Large intestine (tissue), 12 donors: ENCODE measurements around the gene C6orf62. TPM values are rescaled to one million over a fixed set of nuclear protein-coding genes. Genes with fewer than 3 reads are reported as not detected.
"Not testable (repeated sequence)": the region's sequence is repeated elsewhere in the genome, so short reads cannot be mapped to it uniquely, and the experiment has no call there.

Experiments used
- DNase-seq, 2 donors: peaks; one replicate each; pipeline versions ENCODE4 v3.0.0 to v3.0.0-alpha.2; 2013
- H3K27ac ChIP-seq: one replicate; pipeline ENCODE4 v1.5.1; 2013; ENCODE audit warnings: low read length
- H3K27me3 ChIP-seq: 2 replicates; pipeline ENCODE4 v1.6.1; 2013; ENCODE audit warnings: low read length; ENCODE audit not compliant: control insufficient read depth, insufficient read depth
- H3K36me3 ChIP-seq: 2 replicates; pipeline ENCODE4 v1.6.1; 2013; ENCODE audit warnings: low read length; ENCODE audit not compliant: control insufficient read depth, insufficient read depth
- H3K4me1 ChIP-seq: one replicate; pipeline ENCODE4 v1.6.1; 2013; ENCODE audit warnings: low read length; ENCODE audit not compliant: control insufficient read depth, insufficient read depth
- H3K4me3 ChIP-seq: one replicate; pipeline ENCODE4 v1.5.1; 2013; ENCODE audit warnings: low read length
- H3K9me3 ChIP-seq: one replicate; pipeline ENCODE4 v1.6.1; 2013; ENCODE audit warnings: mild to moderate bottlenecking, low read depth, low read length, moderate library complexity; ENCODE audit not compliant: control insufficient read depth
- WGBS: methylation state at CpG from one replicate; pipeline ENCODE4 v1.1.5; 2013; ENCODE audit warnings: low lambda C conversion rate; ENCODE audit not compliant: insufficient coverage; 5-methylcytosine and 5-hydroxymethylcytosine counted together
- long read RNA-seq, 11 donors: transcript quantifications; one replicate each; lab custom pipeline, GENCODE V29; 2026
- polyA plus RNA-seq: library from polyadenylated mRNA; unstranded; fragments of 120-200 nt; gene quantifications from one replicate; pipeline ENCODE4 v1.2.1, GENCODE V29; 2013

C6orf62 gene
- polyA plus RNA-seq, result 84.4 TPM
- long read RNA-seq, donor 1, full-length matches to known transcripts, result 43 of 63 reads
- long read RNA-seq, donor 1, partial matches to known transcripts, result 20 of 63 reads
- long read RNA-seq, donor 1, other reads (novel, unspliced or antisense), result 0 of 63 reads
- long read RNA-seq, donor 2, full-length matches to known transcripts, result 192 of 282 reads
- long read RNA-seq, donor 2, partial matches to known transcripts, result 71 of 282 reads
- long read RNA-seq, donor 2, other reads (novel, unspliced or antisense), result 19 of 282 reads
- long read RNA-seq, donor 3, full-length matches to known transcripts, result 189 of 222 reads
- long read RNA-seq, donor 3, partial matches to known transcripts, result 27 of 222 reads
- long read RNA-seq, donor 3, other reads (novel, unspliced or antisense), result 6 of 222 reads
- long read RNA-seq, donor 4, full-length matches to known transcripts, result 10 of 10 reads
- long read RNA-seq, donor 4, partial matches to known transcripts, result 0 of 10 reads
- long read RNA-seq, donor 4, other reads (novel, unspliced or antisense), result 0 of 10 reads
- long read RNA-seq, donor 5, full-length matches to known transcripts, result 70 of 70 reads
- long read RNA-seq, donor 5, partial matches to known transcripts, result 0 of 70 reads
- long read RNA-seq, donor 5, other reads (novel, unspliced or antisense), result 0 of 70 reads
- long read RNA-seq, donor 6, full-length matches to known transcripts, result 165 of 225 reads
- long read RNA-seq, donor 6, partial matches to known transcripts, result 60 of 225 reads
- long read RNA-seq, donor 6, other reads (novel, unspliced or antisense), result 0 of 225 reads
- long read RNA-seq, donor 7, full-length matches to known transcripts, result 49 of 49 reads
- long read RNA-seq, donor 7, partial matches to known transcripts, result 0 of 49 reads
- long read RNA-seq, donor 7, other reads (novel, unspliced or antisense), result 0 of 49 reads
- long read RNA-seq, donor 8, full-length matches to known transcripts, result 107 of 135 reads
- long read RNA-seq, donor 8, partial matches to known transcripts, result 28 of 135 reads
- long read RNA-seq, donor 8, other reads (novel, unspliced or antisense), result 0 of 135 reads
- long read RNA-seq, donor 9, full-length matches to known transcripts, result 71 of 77 reads
- long read RNA-seq, donor 9, partial matches to known transcripts, result 6 of 77 reads
- long read RNA-seq, donor 9, other reads (novel, unspliced or antisense), result 0 of 77 reads
- long read RNA-seq, donor 10, full-length matches to known transcripts, result 184 of 194 reads
- long read RNA-seq, donor 10, partial matches to known transcripts, result 0 of 194 reads
- long read RNA-seq, donor 10, other reads (novel, unspliced or antisense), result 10 of 194 reads
- long read RNA-seq, donor 11, full-length matches to known transcripts, result 96 of 127 reads
- long read RNA-seq, donor 11, partial matches to known transcripts, result 23 of 127 reads
- long read RNA-seq, donor 11, other reads (novel, unspliced or antisense), result 8 of 127 reads

GRCh38 chr6:24719125-24719971, at the start of gene C6orf62:
C6orf62 (minus strand) TSS chr6:24719154; CDS start chr6:24718668, 486 bp downstream.
- H3K9me3 ChIP-seq, result no peaks in the 10 kb centered on the region
- peak; percentile 12 to 57 for DNase-seq
- peak within 1 kb of the TSS; percentile 98 for H3K27ac ChIP-seq
- H3K4me1 ChIP-seq, result peaks cover 9% of the 10 kb centered on the region
- no peaks in the 10 kb centered on the region for H3K27me3 ChIP-seq
- H3K4me3 ChIP-seq, result peak within 1 kb of the TSS; percentile 88
- WGBS, result no CpG with 5 or more reads among the region's 25 CpGs
- H3K36me3 ChIP-seq, result peaks cover 22% of the 10 kb centered on the region

DNA sequence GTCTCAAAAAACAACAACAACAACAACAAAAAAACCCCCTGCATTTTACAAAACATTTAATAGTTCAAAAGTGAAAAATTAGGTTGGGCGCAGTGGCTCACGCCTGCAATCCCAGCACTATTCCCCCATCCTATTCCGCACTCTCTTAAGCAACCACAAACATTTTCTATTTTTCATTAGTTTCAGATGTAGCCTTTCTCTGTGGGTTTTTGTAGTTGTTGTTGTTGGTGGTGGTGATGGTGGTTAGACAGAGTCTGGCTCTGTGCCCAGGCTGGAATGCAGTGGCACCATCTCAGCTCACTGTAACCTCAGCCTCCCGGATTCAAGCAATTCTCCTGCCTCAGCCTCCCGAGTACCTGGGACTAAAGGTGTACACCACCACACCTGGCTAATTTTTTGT, 49.4 kb upstream of the C6orf62 start:
- 100% methylated on average over 2 of the region's 5 CpGs for WGBS
- peaks cover 4% of the 10 kb centered on the region for H3K4me1 ChIP-seq
- no peak for DNase-seq
- peaks cover 4% of the 10 kb centered on the region for H3K9me3 ChIP-seq
- no peak overlapping the region for H3K4me3 ChIP-seq
- no peak overlapping the region for H3K27ac ChIP-seq
- no peaks in the 10 kb centered on the region for H3K36me3 ChIP-seq
- H3K27me3 ChIP-seq, result no peaks in the 10 kb centered on the region

DNA sequence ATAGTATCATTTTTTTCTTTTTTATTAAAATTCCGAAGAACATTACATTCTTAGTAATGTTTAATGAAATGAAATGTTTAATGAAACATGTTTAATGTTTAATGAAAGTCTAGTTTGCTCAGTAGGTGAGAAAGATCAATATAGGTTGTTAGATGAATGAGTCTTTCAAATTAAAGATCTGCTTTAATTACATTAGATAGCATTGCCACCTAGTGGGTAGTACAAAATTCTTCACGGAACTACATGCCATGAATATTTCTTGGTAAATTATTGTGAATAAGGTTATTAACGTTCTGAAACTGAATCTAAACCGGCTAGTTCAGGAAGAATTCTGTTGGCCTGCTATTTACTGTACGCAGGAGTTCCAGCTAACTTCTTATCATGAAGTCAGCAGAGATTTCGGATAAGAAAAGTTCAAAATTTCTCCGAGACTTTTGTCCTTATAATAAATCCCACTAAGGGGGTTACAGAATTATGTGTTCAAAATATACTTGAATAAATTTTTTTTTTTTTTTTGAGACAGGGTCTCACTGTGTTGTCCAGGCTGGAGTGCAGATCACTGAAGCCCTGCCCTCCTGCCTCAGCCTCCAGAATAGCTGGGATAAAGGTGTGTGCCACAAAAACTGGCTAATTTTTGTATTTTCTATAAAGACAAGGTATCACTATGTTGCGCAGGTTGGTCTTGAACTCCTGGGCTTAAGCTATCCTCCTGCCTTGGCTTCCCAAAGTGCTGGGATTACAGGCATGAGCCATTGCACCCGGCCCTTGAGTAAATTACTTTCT, 47.9 kb upstream of the C6orf62 start:
- H3K4me1 ChIP-seq, result peaks cover 4% of the 10 kb centered on the region
- 51% methylated on average over 5 of the region's 9 CpGs for WGBS
- H3K27ac ChIP-seq, result no peak overlapping the region
- peaks cover 4% of the 10 kb centered on the region for H3K9me3 ChIP-seq
- peak in 1 of 2 donors; percentile 50 for DNase-seq
- H3K4me3 ChIP-seq, result no peak overlapping the region
- H3K36me3 ChIP-seq, result no peaks in the 10 kb centered on the region
- H3K27me3 ChIP-seq, result no peaks in the 10 kb centered on the region

- DNase-seq, H3K9me3 ChIP-seq, H3K4me1 ChIP-seq, H3K36me3 ChIP-seq, H3K27me3 ChIP-seq, H3K27ac ChIP-seq, H3K4me3 ChIP-seq: not testable (repeated sequence)
- no CpG with 5 or more reads among the region's 26 CpGs for WGBS
Observed at GRCh38 chr6:24765968-24766367, 47.0 kb upstream of the C6orf62 start.

DNA sequence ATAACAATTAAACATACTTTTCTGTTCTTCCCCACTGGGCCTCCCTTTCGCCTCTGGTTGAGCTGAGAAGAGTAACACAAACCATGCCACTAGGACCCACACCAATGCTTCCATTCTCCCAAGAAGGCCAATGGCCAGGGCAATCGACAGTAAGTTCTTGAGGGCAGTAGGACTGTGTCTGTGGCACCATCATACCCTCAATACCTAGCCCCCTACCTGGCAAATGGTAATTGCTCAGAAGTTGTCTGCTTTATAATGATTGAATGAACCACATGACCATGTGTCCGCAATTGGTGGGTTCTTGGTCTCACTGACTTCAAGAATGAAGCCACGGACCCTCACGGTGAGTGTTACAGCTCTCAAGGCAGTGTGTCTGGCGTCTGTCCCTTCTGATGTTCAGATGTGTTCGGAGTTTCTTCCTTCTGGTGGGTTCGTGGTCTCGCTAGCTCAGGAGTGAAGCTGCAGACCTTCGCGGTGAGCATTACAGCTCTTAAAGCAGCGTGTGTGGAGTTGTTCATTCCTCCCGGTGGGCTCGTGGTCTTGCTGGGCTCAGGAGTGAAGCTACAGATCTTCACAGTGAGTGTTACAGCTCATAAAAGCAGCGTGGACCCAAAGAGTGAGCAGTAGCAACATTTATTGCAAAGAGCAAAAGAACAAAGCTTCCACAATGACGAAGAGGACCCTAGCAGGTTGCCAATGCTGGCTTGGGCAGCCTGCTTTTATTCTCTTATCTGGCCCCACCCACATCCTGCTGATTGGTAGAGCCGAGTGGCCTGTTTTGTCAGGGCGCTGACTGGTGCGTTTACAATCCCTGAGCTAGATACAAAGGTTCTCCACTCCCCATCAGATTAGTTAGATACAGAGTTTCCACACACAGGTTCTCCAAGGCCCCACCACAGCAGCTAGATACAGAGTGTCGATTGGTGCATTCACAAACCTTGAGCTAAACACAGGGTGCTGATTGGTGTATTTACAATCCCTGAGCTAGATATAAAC, 46.2 kb upstream of the C6orf62 start:
- H3K4me3 ChIP-seq, H3K4me1 ChIP-seq, H3K27ac ChIP-seq, H3K36me3 ChIP-seq, H3K9me3 ChIP-seq, H3K27me3 ChIP-seq, DNase-seq: not testable (repeated sequence)
- no CpG with 5 or more reads among the region's 20 CpGs for WGBS

DNA sequence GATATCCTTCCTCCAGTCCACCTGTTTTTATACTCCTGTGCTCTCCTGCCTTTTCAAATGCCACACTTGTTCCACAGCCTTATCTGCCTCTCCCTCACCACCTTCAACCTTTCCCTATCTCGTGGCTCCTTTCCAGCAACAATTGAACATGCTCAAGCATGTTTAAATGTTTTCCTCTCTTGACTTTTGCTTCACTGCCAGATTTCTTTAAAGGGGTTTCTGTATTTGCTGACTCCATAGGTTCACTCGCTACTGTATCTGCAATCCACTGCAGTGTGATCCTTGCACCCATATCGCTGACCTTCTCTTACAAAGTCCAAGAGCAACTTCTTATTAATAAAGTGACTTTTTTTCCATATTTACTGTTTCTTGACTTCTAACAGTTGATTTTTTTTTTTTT, 44.6 kb upstream of the C6orf62 start:
- 27% methylated on average over 2 of the region's 3 CpGs for WGBS
- peak; percentile 75 to 90 for DNase-seq

GRCh38 chr6:24761851-24762250, 42.9 kb upstream of the C6orf62 start:
- H3K36me3 ChIP-seq, result no peaks in the 10 kb centered on the region
- DNase-seq, result no peak
- no peak overlapping the region for H3K4me3 ChIP-seq
- H3K27me3 ChIP-seq, result no peaks in the 10 kb centered on the region
- H3K27ac ChIP-seq, result no peak overlapping the region
- H3K4me1 ChIP-seq, result peaks cover 4% of the 10 kb centered on the region
- H3K9me3 ChIP-seq, result peaks cover 4% of the 10 kb centered on the region

More for the DNA sequence above, 44.6 kb upstream of the C6orf62 start:
- H3K4me3 ChIP-seq, result no peak overlapping the region
- H3K9me3 ChIP-seq, result peaks cover 4% of the 10 kb centered on the region
- peak overlapping the region; percentile 26 for H3K27ac ChIP-seq
- H3K4me1 ChIP-seq, result peaks cover 4% of the 10 kb centered on the region
- no peaks in the 10 kb centered on the region for H3K36me3 ChIP-seq
- no peaks in the 10 kb centered on the region for H3K27me3 ChIP-seq

- H3K36me3 ChIP-seq, result no peaks in the 10 kb centered on the region
- no peak overlapping the region for H3K4me3 ChIP-seq
- no peak for DNase-seq
- no peaks in the 10 kb centered on the region for H3K27me3 ChIP-seq
- peaks cover 4% of the 10 kb centered on the region for H3K9me3 ChIP-seq
- H3K27ac ChIP-seq, result no peak overlapping the region
- peaks cover 4% of the 10 kb centered on the region for H3K4me1 ChIP-seq
- WGBS, result no CpG with 5 or more reads among the region's 17 CpGs
Observed at GRCh38 chr6:24761193-24761835, 42.4 kb upstream of the C6orf62 start.
